ENCODE results near the gene SDC3.

Gene SDC3

GRCh38 chr1:30839827-30840359 is 68.7 kb downstream of the SDC3 start:
- Histone ChIP-seq H3K36me3 (ENCODE audit: insufficient read depth, low read length) (no peaks in the 10 kb centered on the region), H3K4me3 (ENCODE audit: low read length) (no peak overlapping the region), H3K9me3 (replicated peaks; ENCODE audit: low read length) (no peaks in the 10 kb centered on the region), H3K4me1 (ENCODE audit: control insufficient read depth, insufficient read depth, low read length) (no peaks in the 10 kb centered on the region), H3K4me2 (ENCODE audit: low read length) (no peak overlapping the region), H3K9ac (ENCODE audit: low read depth, low read length) (no peak overlapping the region), H3K27me3 (ENCODE audit: control insufficient read depth, insufficient read depth, low read length) (peaks cover 54% of the 10 kb centered on the region)

- Histone ChIP-seq H3K4me3 (ENCODE audit: low read length) (no peak overlapping the region), H3K36me3 (ENCODE audit: insufficient read depth, low read length) (no peaks in the 10 kb centered on the region), H3K27me3 (ENCODE audit: control insufficient read depth, insufficient read depth, low read length) (peaks cover 52% of the 10 kb centered on the region)
Measured at GRCh38 chr1:30838996-30839395, 69.6 kb downstream of the SDC3 start.

GRCh38 chr1:30837653-30838052 is 70.9 kb downstream of the SDC3 start:
- H3K36me3 ChIP-seq (ENCODE audit: insufficient read depth, low read length) = no peaks in the 10 kb centered on the region
- H3K4me1 ChIP-seq (ENCODE audit: control insufficient read depth, insufficient read depth, low read length) = no peaks in the 10 kb centered on the region
- H3K27me3 ChIP-seq (ENCODE audit: control insufficient read depth, insufficient read depth, low read length) = peaks cover 54% of the 10 kb centered on the region
- no peak overlapping the region for H3K4me3 ChIP-seq (ENCODE audit: low read length)
- no peak overlapping the region for H3K9ac ChIP-seq (ENCODE audit: low read depth, low read length)
- H3K4me2 ChIP-seq (ENCODE audit: low read length) = no peak overlapping the region
- H3K9me3 ChIP-seq (replicated peaks; ENCODE audit: low read length) = no peaks in the 10 kb centered on the region

More at GRCh38 chr1:30838996-30839395, 69.6 kb downstream of the SDC3 start:
- Histone ChIP-seq H3K9me3 (replicated peaks; ENCODE audit: low read length) (no peaks in the 10 kb centered on the region), H3K4me1 (ENCODE audit: control insufficient read depth, insufficient read depth, low read length) (no peaks in the 10 kb centered on the region), H3K4me2 (ENCODE audit: low read length) (no peak overlapping the region), H3K9ac (ENCODE audit: low read depth, low read length) (no peak overlapping the region)

- Histone ChIP-seq H3K4me2 (ENCODE audit: low read length) (no peak overlapping the region), H3K36me3 (ENCODE audit: insufficient read depth, low read length) (no peaks in the 10 kb centered on the region), H3K9me3 (replicated peaks; ENCODE audit: low read length) (no peaks in the 10 kb centered on the region), H3K4me1 (ENCODE audit: control insufficient read depth, insufficient read depth, low read length) (no peaks in the 10 kb centered on the region), H3K4me3 (ENCODE audit: low read length) (no peak overlapping the region), H3K9ac (ENCODE audit: low read depth, low read length) (no peak overlapping the region), H3K27me3 (ENCODE audit: control insufficient read depth, insufficient read depth, low read length) (peaks cover 51% of the 10 kb centered on the region)
Measured at GRCh38 chr1:30834253-30834652, 74.3 kb downstream of the SDC3 start.

GRCh38 chr1:30830537-30830936 is 78.0 kb downstream of the SDC3 start:
- no peak overlapping the region for H3K4me2 ChIP-seq (ENCODE audit: low read length)
- no peaks in the 10 kb centered on the region for H3K36me3 ChIP-seq (ENCODE audit: insufficient read depth, low read length)
- no peak overlapping the region for H3K9ac ChIP-seq (ENCODE audit: low read depth, low read length)
- no peaks in the 10 kb centered on the region for H3K9me3 ChIP-seq (replicated peaks; ENCODE audit: low read length)
- no peaks in the 10 kb centered on the region for H3K4me1 ChIP-seq (ENCODE audit: control insufficient read depth, insufficient read depth, low read length)
- H3K4me3 ChIP-seq (ENCODE audit: low read length) = no peak overlapping the region
- peaks cover 53% of the 10 kb centered on the region for H3K27me3 ChIP-seq (ENCODE audit: control insufficient read depth, insufficient read depth, low read length)

GRCh38 chr1:30829889-30830288 is 78.7 kb downstream of the SDC3 start:
- H3K9me3 ChIP-seq (replicated peaks; ENCODE audit: low read length) = no peaks in the 10 kb centered on the region
- peaks cover 55% of the 10 kb centered on the region for H3K27me3 ChIP-seq (ENCODE audit: control insufficient read depth, insufficient read depth, low read length)
- no peak overlapping the region for H3K9ac ChIP-seq (ENCODE audit: low read depth, low read length)
- H3K4me2 ChIP-seq (ENCODE audit: low read length) = no peak overlapping the region
- H3K4me3 ChIP-seq (ENCODE audit: low read length) = no peak overlapping the region
- H3K4me1 ChIP-seq (ENCODE audit: control insufficient read depth, insufficient read depth, low read length) = no peaks in the 10 kb centered on the region
- no peaks in the 10 kb centered on the region for H3K36me3 ChIP-seq (ENCODE audit: insufficient read depth, low read length)

- no peak overlapping the region for H3K9ac ChIP-seq (ENCODE audit: low read depth, low read length)
Measured at GRCh38 chr1:30824736-30825429, 83.7 kb downstream of the SDC3 start.

GRCh38 chr1:30823969-30824735 is 84.4 kb downstream of the SDC3 start:
- Histone ChIP-seq H3K4me2 (ENCODE audit: low read length) (peak overlapping the region; percentile 90), H3K4me1 (ENCODE audit: control insufficient read depth, insufficient read depth, low read length) (peaks cover 10% of the 10 kb centered on the region), H3K9me3 (replicated peaks; ENCODE audit: low read length) (no peaks in the 10 kb centered on the region), H3K4me3 (ENCODE audit: low read length) (peak overlapping the region; percentile 74), H3K27me3 (ENCODE audit: control insufficient read depth, insufficient read depth, low read length) (peaks cover 23% of the 10 kb centered on the region), H3K9ac (ENCODE audit: low read depth, low read length) (peak overlapping the region; percentile 78), H3K36me3 (ENCODE audit: insufficient read depth, low read length) (no peaks in the 10 kb centered on the region)

More at GRCh38 chr1:30824736-30825429, 83.7 kb downstream of the SDC3 start:
- no peaks in the 10 kb centered on the region for H3K36me3 ChIP-seq (ENCODE audit: insufficient read depth, low read length)
- peaks cover 10% of the 10 kb centered on the region for H3K4me1 ChIP-seq (ENCODE audit: control insufficient read depth, insufficient read depth, low read length)
- H3K4me2 ChIP-seq (ENCODE audit: low read length) = peak overlapping the region; percentile 90
- no peaks in the 10 kb centered on the region for H3K9me3 ChIP-seq (replicated peaks; ENCODE audit: low read length)
- H3K27me3 ChIP-seq (ENCODE audit: control insufficient read depth, insufficient read depth, low read length) = peaks cover 25% of the 10 kb centered on the region
- H3K4me3 ChIP-seq (ENCODE audit: low read length) = peak overlapping the region; percentile 40

GRCh38 chr1:30823627-30823968 is 85.0 kb downstream of the SDC3 start:
- no peaks in the 10 kb centered on the region for H3K9me3 ChIP-seq (replicated peaks; ENCODE audit: low read length)
- H3K9ac ChIP-seq (ENCODE audit: low read depth, low read length) = peak overlapping the region; percentile 78
- no peaks in the 10 kb centered on the region for H3K36me3 ChIP-seq (ENCODE audit: insufficient read depth, low read length)
- peaks cover 10% of the 10 kb centered on the region for H3K4me1 ChIP-seq (ENCODE audit: control insufficient read depth, insufficient read depth, low read length)
- peaks cover 19% of the 10 kb centered on the region for H3K27me3 ChIP-seq (ENCODE audit: control insufficient read depth, insufficient read depth, low read length)
- H3K4me2 ChIP-seq (ENCODE audit: low read length) = peak overlapping the region; percentile 90
- H3K4me3 ChIP-seq (ENCODE audit: low read length) = peak overlapping the region; percentile 74

- H3K9me3 ChIP-seq (replicated peaks; ENCODE audit: low read length) = no peaks in the 10 kb centered on the region
- H3K4me1 ChIP-seq (ENCODE audit: control insufficient read depth, insufficient read depth, low read length) = peaks cover 10% of the 10 kb centered on the region
- no peaks in the 10 kb centered on the region for H3K36me3 ChIP-seq (ENCODE audit: insufficient read depth, low read length)
- H3K27me3 ChIP-seq (ENCODE audit: control insufficient read depth, insufficient read depth, low read length) = peaks cover 14% of the 10 kb centered on the region
- H3K9ac ChIP-seq (ENCODE audit: low read depth, low read length) = peak overlapping the region; percentile 78
- peak overlapping the region; percentile 90 for H3K4me2 ChIP-seq (ENCODE audit: low read length)
- H3K4me3 ChIP-seq (ENCODE audit: low read length) = no peak overlapping the region
Measured at GRCh38 chr1:30822966-30823581, 85.5 kb downstream of the SDC3 start.

- Histone ChIP-seq H3K27me3 (ENCODE audit: control insufficient read depth, insufficient read depth, low read length) (peaks cover 7% of the 10 kb centered on the region), H3K9ac (ENCODE audit: low read depth, low read length) (no peak overlapping the region), H3K4me1 (ENCODE audit: control insufficient read depth, insufficient read depth, low read length) (peaks cover 14% of the 10 kb centered on the region), H3K4me2 (ENCODE audit: low read length) (no peak overlapping the region), H3K9me3 (replicated peaks; ENCODE audit: low read length) (no peaks in the 10 kb centered on the region), H3K4me3 (ENCODE audit: low read length) (no peak overlapping the region), H3K36me3 (ENCODE audit: insufficient read depth, low read length) (no peaks in the 10 kb centered on the region)
Measured at GRCh38 chr1:30822006-30822405, 86.6 kb downstream of the SDC3 start.

Data from skeletal muscle satellite cell (primary cell).